Middle frontal gyrus (tissue), 1 donor: ENCODE results near the gene RFXANK.
"Not testable (repeated sequence)": the region's sequence is repeated elsewhere in the genome, so short reads cannot be mapped to it uniquely, and the experiment has no call there.

Experiments used
- DNase-seq: peaks from one replicate; pipeline ENCODE4 v3.0.0-alpha.2; 2015; ENCODE audit warnings: low spot score; ENCODE audit errors: extremely low spot score

Gene RFXANK, protein sequence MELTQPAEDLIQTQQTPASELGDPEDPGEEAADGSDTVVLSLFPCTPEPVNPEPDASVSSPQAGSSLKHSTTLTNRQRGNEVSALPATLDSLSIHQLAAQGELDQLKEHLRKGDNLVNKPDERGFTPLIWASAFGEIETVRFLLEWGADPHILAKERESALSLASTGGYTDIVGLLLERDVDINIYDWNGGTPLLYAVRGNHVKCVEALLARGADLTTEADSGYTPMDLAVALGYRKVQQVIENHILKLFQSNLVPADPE

GRCh38 chr19:19192078-19192882 lies at the start of gene RFXANK, which contains the start of gene BORCS8:
TSS of gene RFXANK (plus strand) at chr19:19192258. CDS start at chr19:19193947, 1,689 bp downstream.
TSS of gene BORCS8 (minus strand) at chr19:19192152. CDS start at chr19:19192117, 35 bp downstream.
- peak; percentile 98 for DNase-seq

DNA sequence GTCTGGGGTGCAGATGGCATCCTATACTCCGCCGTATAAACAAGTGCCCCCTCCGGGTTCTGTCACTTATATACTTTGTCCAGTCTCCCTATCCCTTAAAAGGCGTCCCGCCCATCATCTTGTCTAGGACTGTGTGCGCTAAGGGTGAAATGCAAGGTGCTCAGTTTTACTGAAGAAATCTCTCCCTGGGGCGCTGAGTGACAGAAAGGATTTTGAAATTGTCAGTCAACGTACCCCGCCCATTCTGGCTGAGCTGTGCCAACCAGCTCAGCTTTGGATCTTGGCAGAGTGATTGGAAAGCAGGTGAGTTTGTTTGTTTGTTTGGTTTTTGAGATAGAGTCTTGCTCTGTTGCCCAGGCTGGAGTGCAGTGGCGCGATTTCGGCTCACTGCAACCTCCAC lies 49.7 kb upstream of the RFXANK start:
- no peak for DNase-seq

GRCh38 chr19:19145281-19145680 lies 46.8 kb upstream of the RFXANK start:
- DNase-seq = no peak

DNA sequence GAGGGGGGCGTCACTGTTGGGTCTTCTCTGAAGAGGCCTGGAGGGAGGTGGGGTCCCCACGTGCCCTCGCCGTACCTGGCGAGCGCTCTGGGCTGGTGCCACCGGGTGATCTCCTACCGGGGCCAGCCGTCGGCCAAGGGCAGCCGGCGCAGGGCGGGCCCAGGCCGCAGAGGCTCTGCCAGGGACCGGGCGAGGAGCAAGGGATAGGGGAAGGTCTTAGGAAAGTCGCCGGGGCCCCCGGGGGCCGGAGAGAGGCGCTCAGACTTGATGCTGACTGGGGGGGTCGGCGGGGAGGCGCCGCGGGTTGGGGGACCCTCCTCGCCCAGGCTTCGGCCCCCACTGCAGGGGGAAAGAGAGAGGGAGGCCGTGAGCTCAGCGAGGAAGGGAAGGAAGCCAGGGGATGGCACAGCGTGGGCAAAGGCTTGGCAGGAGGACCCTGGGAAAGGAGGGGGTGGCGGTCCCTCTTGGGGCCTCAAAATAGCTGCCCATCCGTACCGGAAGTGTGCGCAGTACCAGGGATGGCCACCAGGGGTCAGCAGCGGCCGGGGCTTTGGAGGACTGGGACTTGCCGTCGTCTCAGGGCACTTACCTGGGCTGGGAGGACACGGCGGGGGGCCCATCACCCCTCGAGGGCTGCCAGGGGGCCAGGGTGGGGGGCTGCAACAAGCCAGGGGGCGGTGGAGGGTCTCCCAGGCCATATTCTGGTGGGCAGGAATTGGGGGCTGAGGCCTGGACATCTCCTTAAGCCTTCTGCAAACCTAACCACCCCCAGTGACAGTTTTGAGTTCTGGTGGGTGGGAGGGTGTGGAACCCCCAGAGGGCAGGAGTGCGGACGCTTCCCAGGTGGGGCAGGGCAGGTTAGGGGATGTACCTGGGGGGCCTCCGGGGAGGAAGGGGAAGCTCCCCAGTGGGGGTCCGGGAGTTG lies 46.1 kb upstream of the RFXANK start:
- peak; percentile 58 for DNase-seq

DNA sequence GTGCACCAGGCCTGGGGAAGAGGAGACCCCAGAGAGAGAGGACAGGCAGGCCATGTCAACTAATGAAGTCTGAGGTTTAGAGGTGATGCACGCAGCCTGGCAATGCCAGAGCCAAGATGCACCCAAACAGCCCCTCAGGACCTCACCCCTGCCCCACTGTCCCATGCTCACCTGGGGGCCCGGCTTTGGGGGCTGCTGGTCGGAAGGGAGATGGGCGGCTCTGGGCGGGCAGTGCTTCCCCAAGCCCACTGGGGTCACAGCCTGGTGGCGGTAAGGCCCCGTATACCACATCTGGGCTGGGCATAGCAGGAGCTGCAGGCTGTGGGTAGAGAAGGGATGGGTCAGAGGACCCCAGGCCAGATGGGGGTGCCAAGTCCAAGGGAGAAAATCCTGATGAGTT lies 45.2 kb upstream of the RFXANK start:
- no peak for DNase-seq

GRCh38 chr19:19147344-19147743 lies 44.7 kb upstream of the RFXANK start:
- no peak for DNase-seq

DNA sequence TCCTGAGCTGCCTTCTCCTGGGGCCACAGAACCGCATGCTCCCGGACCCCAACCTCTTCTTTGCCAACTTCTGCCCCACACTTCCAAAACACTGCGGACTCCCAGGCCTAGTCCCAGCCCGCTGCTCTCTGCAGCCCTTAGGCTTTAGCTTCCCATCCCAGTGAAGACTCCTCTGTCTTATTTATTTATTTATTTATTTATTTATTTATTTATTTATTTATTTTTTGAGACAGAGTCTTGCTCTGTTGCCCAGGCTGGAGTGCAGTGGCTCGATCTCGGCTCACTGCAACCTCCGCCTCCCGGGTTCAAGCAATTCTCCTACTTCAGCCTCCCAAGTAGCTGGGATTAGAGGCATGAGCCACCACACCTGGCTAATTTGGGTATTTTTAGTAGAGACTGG lies 43.6 kb upstream of the RFXANK start:
- not testable (repeated sequence) for DNase-seq

DNA sequence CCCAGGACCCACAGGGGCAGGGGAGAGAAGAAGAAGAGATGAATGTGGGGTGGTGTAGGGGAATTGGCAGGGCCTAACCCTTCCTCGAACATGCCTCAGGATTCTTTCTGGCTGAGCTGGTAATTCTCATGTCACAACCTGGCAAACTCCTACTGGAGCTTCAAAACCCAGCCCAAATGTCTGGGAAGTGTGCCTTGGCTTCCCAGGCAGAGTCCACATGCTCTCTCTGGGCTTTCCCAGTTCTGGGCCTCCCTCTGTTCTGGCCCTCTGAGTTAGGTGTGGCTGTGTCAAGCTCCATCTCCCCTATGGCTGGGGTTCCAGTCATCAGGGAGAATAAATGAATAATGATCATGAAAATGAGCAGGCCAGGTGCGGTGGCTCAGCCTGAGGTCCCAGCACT lies 42.6 kb upstream of the RFXANK start:
- no peak for DNase-seq

DNA sequence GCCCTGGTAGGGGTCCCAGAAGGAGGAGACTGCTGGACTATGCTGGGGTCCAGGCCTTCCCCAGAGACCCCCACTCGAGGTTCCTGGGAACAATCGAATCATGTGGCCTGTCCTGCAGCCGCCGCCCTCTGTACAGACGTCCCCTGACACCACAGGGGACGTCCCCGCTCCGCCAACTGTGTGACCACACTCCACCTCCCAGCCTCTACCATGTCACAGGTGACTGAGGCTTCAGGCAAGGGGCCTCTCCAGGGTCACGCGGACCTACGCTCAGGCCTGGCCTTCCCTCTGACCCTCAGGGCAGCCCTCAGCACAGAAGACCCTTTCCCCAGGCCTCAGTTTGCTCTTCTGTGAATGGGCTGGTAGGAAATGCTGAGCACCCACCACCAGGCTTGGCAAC lies 40.6 kb upstream of the RFXANK start:
- no peak for DNase-seq

- no peak for DNase-seq
Observed at GRCh38 chr19:19152668-19153384, 39.2 kb upstream of the RFXANK start.

DNA sequence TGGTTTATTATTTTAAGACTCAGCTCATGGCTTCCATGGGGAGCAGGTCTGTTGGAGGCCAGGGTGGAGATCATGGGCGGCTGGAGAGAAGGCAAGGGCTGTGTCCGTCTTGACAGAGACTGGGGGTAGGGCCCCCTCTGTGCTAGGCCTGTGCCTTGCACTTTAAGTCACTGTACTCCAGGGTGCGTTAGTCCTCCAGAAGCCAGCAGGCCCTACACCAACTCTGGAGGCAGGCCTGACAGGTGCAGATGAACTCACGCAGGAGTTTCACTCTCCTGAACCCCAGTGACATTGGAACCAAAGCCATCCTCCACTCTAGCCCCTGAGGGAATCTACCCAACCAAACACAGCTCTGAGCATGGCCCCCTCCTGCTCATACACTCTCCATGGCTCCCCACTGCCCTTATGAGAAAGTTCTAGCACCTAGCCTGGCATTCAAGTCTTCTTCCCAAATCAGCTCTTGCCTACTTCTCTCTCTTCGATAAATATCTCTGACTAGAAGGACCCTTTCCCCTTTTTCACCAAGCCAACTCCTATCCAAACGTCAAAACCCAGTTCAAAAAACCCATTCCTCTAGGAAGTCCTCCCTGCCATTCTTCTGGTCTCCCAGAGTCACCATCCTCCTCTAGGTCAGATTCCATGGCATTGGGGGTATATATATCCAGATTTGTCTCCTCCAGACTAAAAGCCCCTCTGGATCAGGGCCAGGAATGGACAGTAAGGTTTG lies 37.1 kb upstream of the RFXANK start:
- DNase-seq = no peak

- DNase-seq = no peak
Observed at GRCh38 chr19:19155495-19156219, 36.4 kb upstream of the RFXANK start.

DNA sequence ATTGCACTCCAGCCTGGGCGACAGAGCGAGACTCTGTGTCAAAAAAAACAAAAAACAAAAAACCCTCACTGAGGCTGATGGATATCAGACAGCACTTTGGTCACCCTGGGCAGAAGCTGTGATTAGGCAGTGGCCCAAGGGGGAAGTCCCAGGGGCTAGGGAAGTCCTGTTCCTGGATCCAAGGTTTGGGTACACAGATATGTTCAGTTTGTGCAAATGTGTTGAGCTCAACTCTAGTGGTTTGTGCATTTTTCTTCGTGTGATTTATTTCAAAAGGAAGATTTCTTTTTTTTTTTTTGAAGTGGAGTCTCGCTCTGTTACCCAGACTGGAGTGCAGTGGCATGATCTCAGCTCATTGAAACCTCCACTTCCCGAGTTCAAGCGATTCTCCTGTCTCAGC lies 34.2 kb upstream of the RFXANK start:
- DNase-seq = no peak

- DNase-seq = no peak
Observed at GRCh38 chr19:19159534-19159933, 32.5 kb upstream of the RFXANK start.

GRCh38 chr19:19160461-19161035 lies 31.5 kb upstream of the RFXANK start:
- no peak for DNase-seq

GRCh38 chr19:19162495-19162894 lies 29.6 kb upstream of the RFXANK start:
- no peak for DNase-seq

DNA sequence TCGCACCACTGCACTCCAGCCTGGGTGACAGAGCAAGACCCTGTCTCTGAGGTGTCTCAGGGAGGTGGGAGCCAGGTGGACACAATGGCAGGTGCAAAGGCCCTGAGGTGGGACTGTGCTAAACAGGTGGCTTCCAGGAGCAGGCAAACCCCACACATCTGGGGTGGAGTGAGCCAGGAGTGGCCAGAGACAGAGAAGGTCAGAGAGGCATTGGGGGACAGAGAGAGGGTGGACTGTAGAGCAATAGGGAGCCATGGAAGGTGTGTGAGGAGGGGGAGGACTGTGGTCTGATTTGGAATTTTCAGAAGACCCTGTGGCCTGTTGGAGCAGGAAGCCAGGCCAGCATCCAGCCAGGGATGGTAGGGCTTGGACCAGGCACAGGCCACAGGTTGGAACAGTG lies 26.7 kb upstream of the RFXANK start:
- no peak for DNase-seq

DNA sequence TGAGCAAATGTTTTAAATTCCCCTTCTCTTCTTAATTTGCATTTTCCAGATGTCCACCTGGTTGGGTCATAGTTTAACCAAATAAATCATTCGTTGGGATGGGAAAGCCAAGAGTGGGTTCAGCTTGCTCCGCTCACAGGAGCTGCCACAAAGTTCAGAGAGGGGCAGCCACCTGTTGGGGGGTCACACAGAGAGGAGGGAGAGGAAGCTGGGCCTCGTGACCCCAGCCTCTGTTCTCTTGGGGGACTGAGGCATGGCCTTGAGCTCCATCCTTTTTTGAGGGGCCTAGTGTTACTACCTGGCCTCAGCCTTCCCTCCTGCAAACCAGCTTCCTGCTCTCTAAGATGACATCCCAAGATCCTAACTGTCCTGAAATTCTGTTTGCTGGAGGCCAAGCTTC lies 24.4 kb upstream of the RFXANK start:
- no peak for DNase-seq
